H1 (cell line): ENCODE measurements around the gene CACNG4. TPM values are rescaled to one million over a fixed set of nuclear protein-coding genes. Genes with fewer than 3 reads are reported as not detected.

Source experiments
- CTCF ChIA-PET: fragments of 300-600 bp; sonication (Branson Sonifier 250); formaldehyde crosslinking; loops from one replicate; lab custom pipeline; 2021; ENCODE audit not compliant: partially characterized antibody; lab: Charles Lee
- POLR2A ChIA-PET: fragments of 300-600 bp; sonication (Branson Sonifier 250); formaldehyde crosslinking; loops from one replicate; lab custom pipeline; 2021; ENCODE audit warnings: inconsistent platforms; ENCODE audit not compliant: partially characterized antibody; lab: Charles Lee
- DNase-seq, 2 experiments: peaks; one replicate each; pipeline versions ENCODE4 v3.0.0 to v3.0.0-alpha.2; 2010 to 2022; ENCODE audit warnings: low spot score in 2 of 2, low read depth in 1 of 2, mixed read lengths in 1 of 2
- FAIRE-seq: peaks from 2 replicates; lab custom pipeline; 2011; peaks lifted over from hg19 to GRCh38; lab: Jason Lieb, UNC
- H2AFZ ChIP-seq: 2 replicates; pipeline ENCODE4 v1.8.1; 2012; ENCODE audit warnings: low read length, inconsistent platforms
- H2AK5ac ChIP-seq: 2 replicates; pipeline ENCODE4 v1.6.1; 2013; ENCODE audit warnings: low read depth, low read length
- H2BK120ac ChIP-seq: replicated peaks from 2 replicates; pipeline ENCODE3; 2013; ENCODE audit warnings: low read depth, low read length, inconsistent platforms
- H2BK12ac ChIP-seq: 2 replicates; pipeline ENCODE4 v1.6.1; 2013; ENCODE audit warnings: low read depth, low read length
- H2BK15ac ChIP-seq: 2 replicates; pipeline ENCODE4 v1.6.1; 2013; ENCODE audit warnings: low read length
- H2BK20ac ChIP-seq: 2 replicates; pipeline ENCODE4 v1.6.1; 2013; ENCODE audit warnings: low read length
- H2BK5ac ChIP-seq: 2 replicates; pipeline ENCODE4 v1.6.1; 2013; ENCODE audit warnings: low read depth, low read length
- H3K14ac ChIP-seq: 2 replicates; pipeline ENCODE4 v1.6.1; 2013; ENCODE audit warnings: inconsistent platforms; ENCODE audit not compliant: insufficient read length
- H3K18ac ChIP-seq: 2 replicates; pipeline ENCODE4 v1.6.1; 2013; ENCODE audit warnings: low read length; ENCODE audit errors: extremely low read depth
- H3K23ac ChIP-seq: 2 replicates; pipeline ENCODE4 v1.6.1; 2013; ENCODE audit warnings: inconsistent platforms; ENCODE audit not compliant: insufficient read length
- H3K23me2 ChIP-seq: 2 replicates; pipeline ENCODE4 v1.6.1; 2013; ENCODE audit warnings: low read depth, low read length
- H3K27ac ChIP-seq: 2 replicates; pipeline ENCODE4 v1.6.1; 2011; ENCODE audit warnings: low read depth, low read length, inconsistent platforms
- H3K27me3 ChIP-seq, 4 experiments: replicated peaks in 1 of 4; 1 replicate in 1 of 4; 2 replicates in 3 of 4; pipeline versions ENCODE4 v1.6.1 to v1.8.1; 2011 to 2013; ENCODE audit warnings: low read length in 3 of 4, mild to moderate bottlenecking in 3 of 4, inconsistent platforms in 2 of 4, mixed read lengths in 2 of 4, moderate library complexity in 1 of 4; ENCODE audit not compliant: control insufficient read depth in 3 of 4, insufficient read depth in 3 of 4; ENCODE audit errors: extremely low read depth in 1 of 4
- H3K36me3 ChIP-seq, 4 experiments: 2 replicates each; pipeline versions ENCODE4 v1.6.1 to v1.8.1; 2011 to 2013; ENCODE audit warnings: mild to moderate bottlenecking in 4 of 4, low read length in 3 of 4, moderate library complexity in 2 of 4, control low read depth in 1 of 4, inconsistent platforms in 1 of 4; ENCODE audit not compliant: insufficient read depth in 4 of 4, control insufficient read depth in 2 of 4
- H3K4ac ChIP-seq: replicated peaks from 2 replicates; pipeline ENCODE3; 2013; ENCODE audit warnings: low read length, low read depth, mixed read lengths, inconsistent platforms; ENCODE audit not compliant: insufficient read length
- H3K4me1 ChIP-seq, 4 experiments: replicated peaks in 1 of 4; 1 replicate in 1 of 4; 2 replicates in 3 of 4; pipeline versions ENCODE4 v1.6.1 to v1.8.1; 2011 to 2013; ENCODE audit warnings: low read length in 3 of 4, inconsistent platforms in 2 of 4, mixed read lengths in 1 of 4; ENCODE audit not compliant: insufficient read depth in 4 of 4, control insufficient read depth in 3 of 4
- H3K4me2 ChIP-seq, 2 experiments: 2 replicates each; pipeline versions ENCODE4 v1.6.1 to v1.8.1; 2011 to 2013; ENCODE audit warnings: low read depth in 2 of 2, low read length in 2 of 2, control low read depth in 1 of 2, inconsistent platforms in 1 of 2, mild to moderate bottlenecking in 1 of 2; ENCODE audit not compliant: insufficient read depth in 1 of 2
- H3K4me3 ChIP-seq, 4 experiments: fragments of 200-600, 300-600 bp in 1 of 4; sonication (generic), shearing (Covaris generic), sonication (Bioruptor Twin) in 1 of 4; 2 replicates each; pipeline versions ENCODE4 v1.5.1 to v1.8.1; 2011 to 2016; ENCODE audit warnings: low read length in 4 of 4, low read depth in 3 of 4, control low read depth in 2 of 4, inconsistent platforms in 2 of 4, mild to moderate bottlenecking in 2 of 4, mixed read lengths in 1 of 4, moderate library complexity in 1 of 4; ENCODE audit not compliant: insufficient read depth in 2 of 4; ENCODE audit errors: extremely low read depth in 1 of 4
- H3K56ac ChIP-seq: replicated peaks from 2 replicates; pipeline ENCODE3; 2013; ENCODE audit warnings: low read depth, mild to moderate bottlenecking, mixed read lengths, low read length, inconsistent platforms; ENCODE audit not compliant: insufficient read length
- H3K79me1 ChIP-seq: 2 replicates; pipeline ENCODE4 v1.6.1; 2013; ENCODE audit warnings: low read depth, low read length, control low read depth
- H3K79me2 ChIP-seq, 2 experiments: 2 replicates each; pipeline versions ENCODE4 v1.6.1 to v1.8.1; 2012 to 2013; ENCODE audit warnings: low read length in 2 of 2, mild to moderate bottlenecking in 2 of 2, inconsistent platforms in 1 of 2; ENCODE audit not compliant: insufficient read depth in 2 of 2, control insufficient read depth in 1 of 2
- H3K9ac ChIP-seq, 4 experiments: replicated peaks in 1 of 4; 1 replicate in 1 of 4; 2 replicates in 3 of 4; pipeline versions ENCODE4 v1.6.1 to v1.8.1; 2011 to 2013; ENCODE audit warnings: low read depth in 3 of 4, low read length in 3 of 4, control low read depth in 2 of 4, mild to moderate bottlenecking in 2 of 4, moderate library complexity in 2 of 4, inconsistent platforms in 1 of 4; ENCODE audit errors: extremely low read depth in 1 of 4
- H3K9me3 ChIP-seq, 2 experiments: 2 replicates each; pipeline versions ENCODE4 v1.6.1 to v1.8.1; 2012 to 2013; ENCODE audit warnings: mild to moderate bottlenecking in 2 of 2, moderate library complexity in 2 of 2, control low read depth in 1 of 2, inconsistent platforms in 1 of 2, low read depth in 1 of 2, low read length in 1 of 2, mixed read lengths in 1 of 2; ENCODE audit not compliant: insufficient read depth in 2 of 2
- H4K20me1 ChIP-seq, 2 experiments: replicated peaks in 1 of 2; 2 replicates each; pipeline versions ENCODE3 to v1.8.1; 2011 to 2013; ENCODE audit warnings: inconsistent platforms in 2 of 2, low read length in 2 of 2, mild to moderate bottlenecking in 1 of 2; ENCODE audit not compliant: insufficient read depth in 2 of 2, control insufficient read depth in 1 of 2
- H4K5ac ChIP-seq: 2 replicates; pipeline ENCODE4 v1.6.1; 2013; ENCODE audit warnings: low read length, low read depth, mixed read lengths, inconsistent platforms; ENCODE audit not compliant: insufficient read length
- H4K8ac ChIP-seq: 2 replicates; pipeline ENCODE4 v1.8.0; 2013; ENCODE audit warnings: mild to moderate bottlenecking, moderate library complexity, low read length, inconsistent platforms; ENCODE audit not compliant: insufficient read depth; ENCODE audit errors: extremely low read depth
- H4K91ac ChIP-seq: replicated peaks from 2 replicates; pipeline ENCODE3; 2013; ENCODE audit warnings: low read length, mixed read lengths, inconsistent platforms; ENCODE audit not compliant: insufficient read length
- BRCA1 ChIP-seq: IDR thresholded peaks from 2 replicates; pipeline ENCODE4 v1.6.1; 2012; ENCODE audit warnings: low read depth, low read length, improper control_type of control experiment
- WGBS, 2 experiments: shearing (Covaris generic) in 1 of 2; methylation state at CpG; one replicate each; pipeline versions ENCODE4 v1.1.6 to v1.1.7; 2013 to 2015; ENCODE audit warnings: low lambda C conversion rate in 2 of 2, mixed read lengths in 2 of 2, inconsistent platforms in 1 of 2, low coverage in 1 of 2, missing lambda C conversion rate in 1 of 2; ENCODE audit not compliant: insufficient replicate concordance in 2 of 2, insufficient coverage in 1 of 2, insufficient read length in 1 of 2; ENCODE audit errors: extremely low coverage in 1 of 2, missing lambda C conversion rate in 1 of 2; 5-methylcytosine and 5-hydroxymethylcytosine counted together
- polyA plus RNA-seq, 7 experiments: library from polyadenylated mRNA; depleted of rRNA in 3 of 7; stranded (reverse) in 5 of 7; unstranded in 2 of 7; fragments of >200 nt in 5 of 7; fragments of 200-250 nt in 2 of 7; gene quantifications; 1 replicate in 5 of 7; 2 replicates in 1 of 7; 4 replicates in 1 of 7; pipeline versions ENCODE4 v1.2.1 to v1.2.3, GENCODE V29; 2011 to 2013; ENCODE audit warnings: missing spikeins in 2 of 7, mixed read lengths in 2 of 7
- total RNA-seq: library from RNA; stranded (reverse); fragmentation: NEBNext Ultra II Directional; extraction: Animal tissue kit (Norgen Biotek cat#: 25700); gene quantifications from 2 replicates; pipeline ENCODE4 v1.2.1, GENCODE V29; 2021

The CACNG4 gene
- total and polyA plus RNA-seq, 2 of the 8 experiments (the other 6 are each of a cell fraction or from before 2014, with no cell fraction given), result 3.6 to 5.6 TPM

GRCh38 chr17:67058036-67058435 is 93.5 kb downstream of the CACNG4 start:
- Histone ChIP-seq H3K18ac (no peak overlapping the region), H3K14ac (no peak overlapping the region), H2BK15ac (no peak overlapping the region), H2BK5ac (no peak overlapping the region), H3K4me1 (no peaks in the 10 kb centered on the region), H3K23ac (no peak overlapping the region), H3K36me3 (no peaks in the 10 kb centered on the region), H3K79me1 (no peaks in the 10 kb centered on the region), H3K27me3 (no peaks in the 10 kb centered on the region; a peak in 1 of 7 replicates), H4K5ac (no peak overlapping the region), H3K9ac (no peak overlapping the region), H4K8ac (no peak overlapping the region), H3K9me3 (no peaks in the 10 kb centered on the region), H4K20me1 (no peaks in the 10 kb centered on the region), H3K4ac (no peak overlapping the region), H3K4me2 (no peak overlapping the region), H4K91ac (no peak overlapping the region), H2BK120ac (no peak overlapping the region), H2AFZ (no peak overlapping the region), H2AK5ac (no peak overlapping the region), H3K23me2 (peaks cover 2% of the 10 kb centered on the region; the same call in 1 of the 2 replicates), H3K79me2 (no peaks in the 10 kb centered on the region), H2BK12ac (no peak overlapping the region), H3K56ac (no peak overlapping the region), H3K27ac (no peak overlapping the region), H2BK20ac (no peak overlapping the region), H3K4me3 (no peak overlapping the region)
- CTCF ChIA-PET, result no interaction called here
- 92% methylated on average over 8 of the region's 8 CpGs; no CpG with 5 or more reads in 1 of the 2 experiments for WGBS, 2 experiments
- POLR2A ChIA-PET, result interaction anchor here (0.6 kb wide), 1 partner anchor 396 kb away, joined by 3 read pairs; no protein-coding TSS in a partner anchor
- DNase-seq (no peak), FAIRE-seq (no peak)
- TF ChIP-seq BRCA1, result no peak
